ENCODE results near the gene LHX3.
A peak's percentile ranks its signal among the peaks of the same experiment; 100 is the strongest.

Gene LHX3

GRCh38 chr9:136204838-136205706 lies at the start of gene LHX3:
Gene LHX3 (minus strand): TSS chr9:136205128. CDS start chr9:136205012, 116 bp downstream.
- peak; percentile 29 for DNase-seq

DNA sequence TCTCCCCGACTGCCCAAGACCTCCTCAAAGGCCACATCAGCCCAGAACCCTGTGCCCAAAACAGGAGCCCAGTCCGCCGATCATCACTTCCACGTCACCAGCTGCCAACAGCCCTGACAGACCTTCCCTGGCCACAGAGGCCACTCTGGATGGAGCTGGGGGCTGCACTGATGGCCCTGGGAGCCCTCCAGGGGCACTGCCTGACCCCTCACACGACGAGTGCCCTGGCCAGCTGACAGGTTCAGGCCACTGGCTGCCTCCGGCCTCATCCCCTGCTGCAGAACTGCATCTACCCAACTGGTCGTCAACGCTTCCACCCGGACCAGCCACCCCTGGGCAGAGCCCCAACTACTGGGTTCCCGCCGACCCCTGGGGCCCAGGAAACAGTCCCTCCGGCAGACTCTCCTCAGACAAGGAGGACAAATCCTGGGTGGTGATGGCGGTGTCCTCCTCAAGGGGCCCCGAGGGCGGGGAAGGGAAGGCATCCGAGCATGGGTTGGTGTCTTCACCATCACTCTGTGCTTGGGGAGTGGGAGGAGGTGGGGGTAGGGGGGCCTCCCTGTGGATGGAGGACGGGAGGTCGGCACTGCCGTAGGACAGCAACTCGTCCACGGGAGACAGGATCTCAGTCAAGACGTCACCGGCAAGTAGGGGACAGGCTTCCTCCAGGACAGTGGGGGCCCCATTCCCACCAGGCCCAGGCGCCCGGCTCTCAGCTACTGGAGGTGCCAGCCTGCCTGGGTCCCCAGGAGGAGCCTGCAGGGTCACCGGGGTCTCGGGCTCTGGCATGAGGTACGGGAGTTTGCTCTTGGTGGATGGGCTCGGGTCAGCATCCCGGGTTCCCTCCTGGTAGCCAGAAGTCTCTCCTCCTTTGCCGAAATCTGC lies 48.6 kb upstream of the LHX3 start:
- no peak for DNase-seq

- no peak for DNase-seq
Observed at GRCh38 chr9:136252846-136253245, 47.9 kb upstream of the LHX3 start.

GRCh38 chr9:136252281-136252680 lies 47.4 kb upstream of the LHX3 start:
- no peak for DNase-seq

- no peak for DNase-seq
Observed at GRCh38 chr9:136251264-136252115, 46.6 kb upstream of the LHX3 start.

DNA sequence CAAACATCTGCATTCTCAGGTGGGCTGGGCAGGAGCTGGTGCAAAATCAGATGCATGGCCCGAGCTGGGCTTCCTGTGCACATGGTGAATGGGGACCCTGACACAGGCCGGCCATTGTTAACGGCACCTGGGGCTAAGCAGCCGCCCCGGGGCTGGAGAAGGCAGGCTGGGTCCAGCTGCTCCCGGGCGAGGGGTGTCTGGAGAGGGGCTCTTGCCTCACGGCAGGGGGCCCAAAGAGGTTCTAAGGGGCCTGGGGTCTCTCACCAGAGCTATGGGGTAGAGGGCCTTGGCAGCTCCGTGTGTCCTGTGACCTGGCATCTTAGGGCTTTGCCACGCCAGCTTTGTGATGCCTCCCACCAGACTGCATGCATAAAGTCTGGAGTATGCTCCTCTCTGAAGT lies 45.7 kb upstream of the LHX3 start:
- no peak for DNase-seq

DNA sequence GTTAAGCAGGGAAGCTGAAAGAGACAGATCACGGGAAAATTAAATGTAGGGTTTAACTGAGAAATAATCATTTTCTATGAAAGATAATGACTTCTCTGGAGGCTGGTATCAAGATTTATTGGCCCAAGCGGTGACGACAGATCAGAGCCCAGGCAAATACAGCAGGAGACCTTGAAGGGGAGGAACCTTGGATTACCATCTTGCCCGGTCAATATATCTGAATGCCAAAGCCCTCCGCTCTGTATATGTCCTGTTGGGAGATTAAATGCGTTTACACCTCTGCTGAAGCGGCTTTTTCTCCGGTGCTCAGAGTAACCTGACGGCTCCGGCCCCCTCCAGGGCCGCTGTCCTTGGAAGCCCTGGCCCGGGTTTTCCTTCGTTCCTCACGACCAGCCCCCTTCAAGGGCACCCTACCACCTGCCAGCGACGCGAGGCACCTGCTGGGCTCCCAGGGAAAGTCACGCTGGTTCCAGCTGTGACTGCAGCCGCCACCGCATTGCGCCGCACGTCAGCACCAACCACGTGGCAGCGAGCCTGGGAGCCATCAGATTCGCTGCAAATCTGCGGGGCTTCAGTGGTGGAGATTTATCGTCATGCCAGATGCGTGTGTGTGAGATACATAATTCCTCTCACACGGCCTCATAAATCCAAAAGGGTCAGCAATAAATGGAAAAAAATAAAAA lies 45.1 kb upstream of the LHX3 start:
- no peak for DNase-seq

DNA sequence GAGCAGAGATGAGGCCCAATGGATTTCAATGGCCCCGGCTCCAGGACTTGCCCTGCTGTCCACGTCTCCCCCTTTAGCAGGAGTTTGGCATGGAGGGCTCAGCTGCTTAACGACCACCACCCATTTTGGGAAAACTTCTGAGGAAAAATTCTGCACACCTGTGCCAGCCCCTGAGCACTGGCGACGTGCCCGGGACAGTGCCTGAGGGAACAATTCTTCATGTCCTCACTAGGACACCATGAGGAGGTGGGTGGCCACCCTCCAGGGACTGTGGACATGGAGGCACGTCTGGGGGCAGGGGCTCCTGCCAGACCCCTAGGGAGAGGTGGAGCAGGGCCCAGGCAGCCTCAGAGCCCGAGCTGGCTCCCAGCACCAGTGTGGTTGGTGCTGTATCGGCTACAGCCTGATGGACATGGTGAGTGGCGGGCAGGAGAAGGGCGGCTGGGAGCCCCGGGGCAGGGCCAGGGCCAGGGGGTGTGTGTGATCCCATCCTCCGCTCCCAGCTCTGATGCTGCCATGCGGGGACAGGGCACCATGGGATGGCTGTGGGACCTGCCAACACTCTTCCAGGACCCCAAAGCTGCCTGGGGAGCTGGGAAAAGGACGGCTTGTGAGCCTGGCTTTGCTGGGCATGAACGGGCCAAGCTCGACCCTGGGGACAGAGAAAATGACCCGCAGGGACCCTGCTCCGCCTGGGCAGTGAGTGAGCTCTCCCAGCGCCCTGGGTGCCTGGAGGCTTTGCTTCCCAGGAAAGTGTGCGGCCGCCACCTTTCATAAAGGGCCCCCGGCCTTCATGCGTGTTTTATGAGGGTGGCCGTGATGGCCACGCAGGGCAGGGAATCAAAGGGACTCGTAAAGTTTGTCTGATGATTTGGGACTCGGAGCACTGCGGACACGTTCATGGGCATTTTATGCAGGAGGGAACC lies 44.3 kb upstream of the LHX3 start:
- DNase-seq, result no peak

DNA sequence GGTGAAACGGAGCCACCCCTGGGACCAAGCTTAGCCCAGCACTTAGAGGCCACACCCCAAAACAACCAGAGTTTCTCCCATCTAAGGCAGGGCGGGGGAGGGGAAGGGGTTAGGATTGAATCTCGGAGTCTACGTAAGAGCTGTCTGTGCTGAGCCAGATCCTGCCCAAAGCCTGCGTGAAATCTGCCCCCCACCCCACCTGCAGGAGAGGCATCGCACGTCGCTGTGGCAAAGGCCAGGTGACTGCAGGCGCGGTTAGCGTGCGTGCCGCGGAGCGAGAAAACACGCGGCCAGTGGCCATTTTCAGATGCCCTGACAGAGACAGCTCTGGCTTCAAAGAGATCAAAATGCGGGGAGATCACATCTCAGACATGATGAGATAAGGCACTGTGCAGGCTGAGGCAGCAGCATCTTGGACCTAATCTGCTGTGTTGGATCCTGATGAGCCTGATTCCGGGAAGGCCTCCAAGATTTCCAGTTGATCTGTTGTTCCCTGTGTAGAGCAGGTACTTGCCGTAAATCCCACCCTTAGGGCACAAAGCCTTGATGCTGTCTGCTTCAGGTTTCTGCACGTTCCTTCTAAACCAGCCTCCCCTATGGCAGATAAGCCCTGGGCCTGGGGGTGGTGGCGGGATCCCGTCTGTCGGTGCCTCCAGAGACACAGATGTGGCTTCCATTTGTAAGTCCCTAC lies 43.2 kb upstream of the LHX3 start:
- DNase-seq, result no peak

GRCh38 chr9:136247551-136247916 lies 42.6 kb upstream of the LHX3 start:
- DNase-seq, result no peak

DNA sequence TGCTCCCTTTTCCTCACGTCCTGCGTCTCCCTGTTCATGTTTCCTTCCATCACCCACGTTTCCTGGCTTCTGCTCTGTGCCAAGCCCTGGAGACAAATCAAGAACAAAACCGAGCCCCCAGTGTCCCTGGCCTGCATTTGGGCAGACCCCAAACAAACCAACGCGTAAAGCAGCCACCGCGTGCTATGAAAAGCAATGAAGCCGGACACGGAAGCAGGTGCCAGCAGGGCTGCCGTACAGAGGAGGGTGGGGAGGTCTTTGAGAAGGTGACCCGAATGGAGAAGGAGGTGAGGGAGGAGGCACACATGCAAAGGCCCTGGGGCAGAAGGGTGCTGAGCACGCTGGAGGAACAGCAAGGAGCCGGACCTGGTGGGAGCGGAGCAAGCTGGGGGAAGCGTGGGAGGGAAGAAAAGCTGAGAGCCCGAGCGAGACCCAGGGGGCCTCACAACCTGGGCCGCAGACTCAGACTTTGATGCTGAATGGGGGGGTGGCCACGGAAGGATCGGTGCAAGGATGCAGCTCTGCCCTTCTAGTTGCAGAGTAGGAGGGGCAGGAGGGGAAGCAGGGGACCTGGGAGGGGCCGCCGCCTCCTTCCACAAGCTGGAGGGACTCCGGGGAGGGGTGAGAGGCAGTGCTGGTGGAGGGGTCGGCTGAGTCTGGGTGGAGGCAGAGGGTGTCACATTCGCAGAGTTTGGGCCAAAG lies 42.1 kb upstream of the LHX3 start:
- DNase-seq, result no peak

DNA sequence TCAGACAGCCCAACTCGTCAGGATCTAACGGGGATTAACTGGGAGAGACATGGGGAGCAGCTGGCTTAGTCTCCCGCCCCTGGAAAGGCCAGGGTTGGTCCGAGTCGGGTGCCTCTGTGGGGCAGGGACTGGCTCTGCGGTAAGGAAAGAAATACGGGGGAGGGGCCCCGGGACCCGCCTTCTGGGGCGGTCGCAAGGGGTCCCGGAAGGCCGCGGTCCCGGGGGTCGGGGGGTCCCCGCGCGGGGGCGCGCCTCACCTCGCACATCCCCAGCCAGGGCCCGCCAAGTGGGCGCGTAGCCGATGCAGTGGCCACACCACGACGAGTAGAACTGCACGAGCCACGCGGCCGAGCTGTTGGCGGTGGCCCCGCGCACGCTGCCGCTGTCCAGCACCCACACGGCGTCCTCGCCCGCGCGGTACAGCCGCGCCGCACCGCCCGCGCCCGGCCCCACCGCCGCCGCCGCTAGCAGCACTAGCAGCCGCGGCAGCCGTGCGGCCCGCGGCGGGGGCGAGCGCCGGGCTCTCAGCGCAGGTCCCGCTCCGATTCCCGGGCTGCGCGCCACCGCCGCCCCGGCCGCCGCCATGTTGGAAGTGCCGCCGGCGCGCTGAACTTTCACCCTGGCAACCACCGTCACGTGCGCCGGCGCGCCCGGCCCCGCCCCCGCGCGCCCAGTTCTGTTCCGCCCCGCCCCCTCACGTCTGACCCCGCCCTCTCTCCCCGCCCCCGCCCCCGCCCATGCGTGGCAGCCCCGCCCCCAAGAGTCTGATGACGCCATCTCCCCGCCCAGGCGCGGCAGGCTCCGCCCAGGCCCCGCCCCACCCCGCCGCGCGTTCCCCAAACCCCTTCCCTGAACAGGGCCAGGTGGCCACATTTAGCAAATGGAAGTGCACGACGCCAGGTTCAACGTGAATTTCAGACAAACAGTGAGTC lies 40.6 kb upstream of the LHX3 start, which contains the start of gene QSOX2:
Gene QSOX2 (minus strand): TSS at position 594 of the 932 bp plus-strand sequence. CDS start 9 bp downstream, at position 585.
- peak; percentile 88 for DNase-seq

- no peak for DNase-seq
Observed at GRCh38 chr9:136244969-136245218, 40.0 kb upstream of the LHX3 start.

GRCh38 chr9:136244122-136244968 lies 39.4 kb upstream of the LHX3 start:
- DNase-seq, result peak; percentile 83

DNA sequence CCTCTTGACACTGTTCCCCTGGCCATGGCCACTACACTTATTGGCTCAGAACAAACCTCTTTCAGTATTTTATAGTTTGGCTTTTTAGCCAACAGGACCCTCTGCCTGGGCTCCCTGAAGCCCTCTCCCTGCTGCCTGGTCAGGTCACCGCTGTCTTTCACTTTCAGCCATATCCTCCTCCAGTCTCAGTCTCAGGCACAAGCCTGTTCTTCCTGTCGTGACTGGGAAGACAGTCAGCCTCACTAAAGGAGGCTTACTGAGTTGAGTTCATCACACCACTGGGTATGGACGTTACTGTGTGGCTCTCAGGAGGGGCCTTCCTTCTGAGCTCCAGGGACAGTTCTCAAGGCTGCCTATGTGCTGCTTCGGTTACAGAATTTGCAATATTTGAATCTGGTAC lies 38.7 kb upstream of the LHX3 start:
- no peak for DNase-seq

DNA sequence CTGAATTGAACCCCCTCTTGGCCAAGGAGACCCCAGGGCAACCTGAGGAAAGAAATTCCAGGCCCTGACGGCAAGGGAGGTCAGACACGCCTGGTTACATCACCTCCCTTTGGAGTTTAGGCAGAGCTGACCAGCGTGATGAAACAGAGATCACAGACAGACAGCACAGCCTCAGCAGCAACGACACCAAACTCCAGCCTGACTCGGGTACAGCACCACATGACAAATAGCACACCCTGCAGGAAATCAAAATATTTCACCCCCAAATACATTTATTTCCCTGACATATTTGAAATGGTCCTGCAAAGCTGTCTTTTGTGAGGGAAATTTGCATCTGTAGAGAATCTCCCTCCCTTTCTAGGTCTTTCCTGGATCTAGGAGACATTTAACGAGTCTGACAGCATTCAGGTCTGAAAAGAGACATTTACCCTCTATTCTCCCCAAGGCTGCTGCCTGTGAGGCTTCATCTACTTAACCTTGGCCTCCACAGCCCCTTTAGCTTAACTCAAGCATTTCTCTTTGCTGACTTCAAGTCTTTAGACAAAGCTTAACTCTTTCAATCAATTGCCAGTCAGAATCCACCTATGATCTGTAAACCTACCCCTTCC lies 38.1 kb upstream of the LHX3 start:
- DNase-seq, result no peak

GRCh38 chr9:136242248-136242647 lies 37.3 kb upstream of the LHX3 start:
- DNase-seq, result no peak

DNA sequence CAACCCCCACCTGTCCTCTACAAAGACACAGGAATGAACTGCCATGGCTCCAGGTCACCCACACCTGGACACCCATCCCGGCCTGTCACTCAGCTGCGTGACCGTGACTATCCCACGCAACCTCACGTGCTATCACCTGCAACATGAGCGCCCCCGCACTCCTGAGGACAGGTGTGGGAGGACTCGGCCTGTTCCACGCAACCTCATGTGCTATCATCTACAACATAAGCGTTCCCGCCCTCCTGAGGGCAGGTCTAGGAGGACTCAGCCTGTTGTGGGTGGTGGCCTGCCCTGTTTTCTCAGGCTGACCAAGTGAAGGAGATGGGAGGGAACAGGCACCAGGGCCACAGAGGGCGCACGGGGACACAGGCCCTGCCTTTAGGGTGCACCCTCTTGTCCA lies 36.6 kb upstream of the LHX3 start:
- DNase-seq, result no peak
